NCI-H1930 (cell line): ENCODE measurements around the gene FSTL4.

ENCODE experiments used
- DNase-seq, 2 experiments: peaks; one replicate each; lab custom pipeline; 2025; lab: John Stamatoyannopoulos, UW

Gene FSTL4

GRCh38 chr5:133610489-133611356, 1.6 kb downstream of the FSTL4 start:
- peak; percentile 2 to 52 for DNase-seq

GRCh38 chr5:133607451-133607850, 4.9 kb downstream of the FSTL4 start:
- DNase-seq = no peak

- no peak for DNase-seq
These were observed 5.5 kb downstream of the FSTL4 start for GRCh38 chr5:133606835-133607234.

GRCh38 chr5:133605323-133605722, 7.0 kb downstream of the FSTL4 start:
- no peak for DNase-seq

GRCh38 chr5:133603711-133604110, 8.6 kb downstream of the FSTL4 start:
- DNase-seq = no peak

GRCh38 chr5:133602835-133603380, 9.4 kb downstream of the FSTL4 start:
- DNase-seq = no peak

- DNase-seq = no peak
These were observed 12.7 kb downstream of the FSTL4 start for GRCh38 chr5:133599600-133599999.

- DNase-seq = no peak
These were observed 13.3 kb downstream of the FSTL4 start for GRCh38 chr5:133599044-133599443.

- DNase-seq = no peak
These were observed 16.3 kb downstream of the FSTL4 start for GRCh38 chr5:133596049-133596448.

- DNase-seq = no peak
These were observed 16.9 kb downstream of the FSTL4 start for GRCh38 chr5:133595465-133595864.

GRCh38 chr5:133589286-133589685, 23.1 kb downstream of the FSTL4 start:
- DNase-seq = no peak

- DNase-seq = no peak
These were observed 29.4 kb downstream of the FSTL4 start for GRCh38 chr5:133582971-133583370.

GRCh38 chr5:133581918-133582317, 30.4 kb downstream of the FSTL4 start:
- DNase-seq = no peak

- no peak for DNase-seq
These were observed 31.0 kb downstream of the FSTL4 start for GRCh38 chr5:133581348-133581747.

GRCh38 chr5:133580618-133581017, 31.7 kb downstream of the FSTL4 start:
- DNase-seq = no peak

- DNase-seq = no peak
These were observed 32.6 kb downstream of the FSTL4 start for GRCh38 chr5:133579766-133580165.

- DNase-seq = no peak
These were observed 43.0 kb downstream of the FSTL4 start for GRCh38 chr5:133569347-133569746.

- no peak for DNase-seq
These were observed 46.3 kb downstream of the FSTL4 start for GRCh38 chr5:133565993-133566392.

- no peak for DNase-seq
These were observed 47.3 kb downstream of the FSTL4 start for GRCh38 chr5:133564921-133565565.

GRCh38 chr5:133562554-133562953, 49.8 kb downstream of the FSTL4 start:
- DNase-seq = no peak

- DNase-seq = no peak
These were observed 52.4 kb downstream of the FSTL4 start for GRCh38 chr5:133559960-133560359.

- no peak for DNase-seq
These were observed 55.8 kb downstream of the FSTL4 start for GRCh38 chr5:133556551-133556950.

- DNase-seq = no peak
These were observed 58.1 kb downstream of the FSTL4 start for GRCh38 chr5:133554279-133554678.
